Nephron (organoid): ENCODE measurements around the gene ZEB2.

Experiments used
- H3K27ac Mint-ChIP-seq, 3 experiments: 2 replicates each; pipeline ENCODE4 v1.8.0; 2020; ENCODE audit warnings: mixed read lengths in 3 of 3, mild to moderate bottlenecking in 2 of 3, moderate library complexity in 1 of 3
- H3K27me3 Mint-ChIP-seq: 2 replicates; pipeline ENCODE4 v1.8.0; 2021; ENCODE audit warnings: low read depth, mild to moderate bottlenecking, moderate library complexity, mixed read lengths
- H3K36me3 Mint-ChIP-seq: 2 replicates; pipeline ENCODE4 v1.8.0; 2020; ENCODE audit warnings: low read depth, mixed read lengths
- H3K4me1 Mint-ChIP-seq: 2 replicates; pipeline ENCODE4 v1.8.0; 2020; ENCODE audit warnings: mixed read lengths
- H3K4me3 Mint-ChIP-seq, 3 experiments: 2 replicates each; pipeline ENCODE4 v1.8.0; 2020; ENCODE audit warnings: mild to moderate bottlenecking in 3 of 3, mixed read lengths in 3 of 3, moderate library complexity in 2 of 3
- H3K9me3 Mint-ChIP-seq: 2 replicates; pipeline ENCODE4 v1.8.0; 2020; ENCODE audit warnings: mixed read lengths
- CTCF ChIP-seq, 3 experiments: fragments of 200-600 bp; sonication (generic); IDR thresholded peaks; one replicate each; pipeline ENCODE4 v1.5.0; 2021; ENCODE audit warnings: antibody characterized with exemption in 3 of 3; ENCODE audit not compliant: unreplicated experiment in 3 of 3

ZEB2 gene

GRCh38 chr2:144521686-144522085 is 1.8 kb upstream of the ZEB2 start:
- no peak overlapping the region for H3K4me3 Mint-ChIP-seq
- no peak for TF ChIP-seq CTCF (IDR thresholded peaks at IDR 0.05; ENCODE audit: unreplicated experiment in 3 of 3)
- H3K4me1 Mint-ChIP-seq, result peaks cover 43% of the 10 kb centered on the region
- H3K27me3 Mint-ChIP-seq, result peaks cover 28% of the 10 kb centered on the region
- H3K9me3 Mint-ChIP-seq, result no peaks in the 10 kb centered on the region
- no peak overlapping the region for H3K27ac Mint-ChIP-seq
- peaks cover 4% of the 10 kb centered on the region for H3K36me3 Mint-ChIP-seq

GRCh38 chr2:144520756-144521487 is 1.0 kb upstream of the ZEB2 start:
- peaks cover 28% of the 10 kb centered on the region for H3K27me3 Mint-ChIP-seq
- no peak for TF ChIP-seq CTCF (IDR thresholded peaks at IDR 0.05; ENCODE audit: unreplicated experiment in 3 of 3)
- peaks cover 42% of the 10 kb centered on the region for H3K4me1 Mint-ChIP-seq
- no peak overlapping the region for H3K27ac Mint-ChIP-seq
- H3K4me3 Mint-ChIP-seq, result no peak overlapping the region
- peaks cover 8% of the 10 kb centered on the region for H3K36me3 Mint-ChIP-seq
- no peaks in the 10 kb centered on the region for H3K9me3 Mint-ChIP-seq

GRCh38 chr2:144519597-144519933 is 354 bp downstream of the ZEB2 start:
- H3K4me3 Mint-ChIP-seq, result no peak overlapping the region
- no peak for TF ChIP-seq CTCF (IDR thresholded peaks at IDR 0.05; ENCODE audit: unreplicated experiment in 3 of 3)
- H3K36me3 Mint-ChIP-seq, result peaks cover 20% of the 10 kb centered on the region
- peaks cover 24% of the 10 kb centered on the region for H3K27me3 Mint-ChIP-seq
- H3K27ac Mint-ChIP-seq, result no peak overlapping the region
- H3K4me1 Mint-ChIP-seq, result peaks cover 32% of the 10 kb centered on the region
- H3K9me3 Mint-ChIP-seq, result no peaks in the 10 kb centered on the region

GRCh38 chr2:144518748-144519596 is 947 bp downstream of the ZEB2 start:
- Mint-ChIP-seq H3K27ac (no peak overlapping the region), H3K36me3 (peaks cover 26% of the 10 kb centered on the region), H3K4me3 (no peak overlapping the region), H3K4me1 (peaks cover 36% of the 10 kb centered on the region), H3K9me3 (no peaks in the 10 kb centered on the region), H3K27me3 (peaks cover 23% of the 10 kb centered on the region)
- no peak for TF ChIP-seq CTCF (IDR thresholded peaks at IDR 0.05; ENCODE audit: unreplicated experiment in 3 of 3)

GRCh38 chr2:144517866-144518747 is 1.8 kb downstream of the ZEB2 start:
- TF ChIP-seq CTCF (IDR thresholded peaks at IDR 0.05; ENCODE audit: unreplicated experiment in 3 of 3), result no peak
- peaks cover 39% of the 10 kb centered on the region for H3K4me1 Mint-ChIP-seq
- H3K36me3 Mint-ChIP-seq, result peaks cover 35% of the 10 kb centered on the region
- H3K27me3 Mint-ChIP-seq, result peaks cover 24% of the 10 kb centered on the region
- H3K4me3 Mint-ChIP-seq, result no peak overlapping the region
- H3K9me3 Mint-ChIP-seq, result no peaks in the 10 kb centered on the region
- H3K27ac Mint-ChIP-seq, result no peak overlapping the region
